GM19193 (cell line): Measurements from ENCODE around the gene PRKCZ.

Source experiments
- POLR2A ChIP-seq: IDR thresholded peaks from 4 replicates; pipeline ENCODE4 v1.6.1; 2011; ENCODE audit not compliant: insufficient read depth, insufficient read length; ENCODE audit errors: extremely low read depth

PRKCZ gene

GRCh38 chr1:2129256-2129943, 79.2 kb downstream of the PRKCZ start:
- no peak for TF ChIP-seq POLR2A

DNA sequence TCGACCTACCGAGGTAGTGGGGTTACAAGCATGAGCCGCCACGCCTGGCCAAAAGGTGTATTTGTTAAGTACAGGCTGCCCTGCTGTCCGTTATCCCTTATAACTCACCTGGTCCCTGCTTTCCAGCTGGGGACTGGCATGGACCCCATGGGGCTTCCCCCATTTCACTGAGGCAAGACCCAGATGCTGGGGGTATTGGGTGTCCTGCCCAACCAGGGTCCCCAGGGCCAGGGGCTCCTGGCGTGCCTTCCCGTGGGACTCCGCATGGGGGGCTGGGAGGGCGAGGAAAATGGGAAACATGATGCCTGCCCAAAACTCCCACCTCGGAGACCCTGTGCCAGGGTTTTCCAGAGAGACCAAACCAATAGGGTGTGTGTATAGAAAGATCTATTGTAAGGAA, 79.9 kb downstream of the PRKCZ start:
- TF ChIP-seq POLR2A = no peak

GRCh38 chr1:2130871-2131289, 80.7 kb downstream of the PRKCZ start:
- no peak for TF ChIP-seq POLR2A

DNA sequence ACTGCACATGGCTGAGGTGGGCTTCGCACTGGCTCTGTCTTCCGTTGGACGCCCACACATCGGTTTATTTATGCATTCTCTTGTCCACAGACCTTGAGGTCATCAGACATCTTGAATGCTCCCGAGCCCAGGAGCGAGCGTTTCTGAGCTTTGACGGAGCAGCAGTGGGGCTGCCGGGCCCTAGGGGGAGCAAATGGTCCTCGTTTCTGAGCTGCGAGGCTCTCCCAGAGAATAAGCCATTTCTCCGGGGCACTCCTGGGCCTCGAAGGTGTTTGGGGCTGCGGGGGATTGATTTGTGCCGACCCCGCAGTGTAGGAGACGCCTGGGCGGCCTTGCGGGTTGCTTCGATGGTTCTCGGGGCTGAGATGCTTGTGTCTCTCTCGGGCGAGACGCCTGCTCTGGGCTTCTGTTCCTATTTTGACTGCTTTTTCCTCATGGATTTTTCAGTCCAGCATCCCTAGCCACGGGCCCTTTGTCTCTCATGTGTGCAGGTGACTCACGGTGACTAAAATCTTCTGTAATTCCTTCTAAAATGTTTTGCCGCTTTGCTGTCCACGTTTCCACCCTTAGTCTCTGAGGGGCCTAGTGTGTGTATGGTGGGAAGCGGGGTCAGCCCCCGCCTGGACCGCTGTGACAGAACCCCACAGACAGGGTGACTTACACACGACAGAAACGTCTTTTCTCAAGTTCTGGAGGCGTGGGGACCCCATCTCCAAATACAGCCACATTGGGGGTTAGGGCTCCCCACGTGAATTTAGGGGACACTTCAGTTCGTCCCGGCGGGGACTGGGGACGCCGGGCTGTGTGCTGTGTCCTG, 82.2 kb downstream of the PRKCZ start:
- no peak for TF ChIP-seq POLR2A

DNA sequence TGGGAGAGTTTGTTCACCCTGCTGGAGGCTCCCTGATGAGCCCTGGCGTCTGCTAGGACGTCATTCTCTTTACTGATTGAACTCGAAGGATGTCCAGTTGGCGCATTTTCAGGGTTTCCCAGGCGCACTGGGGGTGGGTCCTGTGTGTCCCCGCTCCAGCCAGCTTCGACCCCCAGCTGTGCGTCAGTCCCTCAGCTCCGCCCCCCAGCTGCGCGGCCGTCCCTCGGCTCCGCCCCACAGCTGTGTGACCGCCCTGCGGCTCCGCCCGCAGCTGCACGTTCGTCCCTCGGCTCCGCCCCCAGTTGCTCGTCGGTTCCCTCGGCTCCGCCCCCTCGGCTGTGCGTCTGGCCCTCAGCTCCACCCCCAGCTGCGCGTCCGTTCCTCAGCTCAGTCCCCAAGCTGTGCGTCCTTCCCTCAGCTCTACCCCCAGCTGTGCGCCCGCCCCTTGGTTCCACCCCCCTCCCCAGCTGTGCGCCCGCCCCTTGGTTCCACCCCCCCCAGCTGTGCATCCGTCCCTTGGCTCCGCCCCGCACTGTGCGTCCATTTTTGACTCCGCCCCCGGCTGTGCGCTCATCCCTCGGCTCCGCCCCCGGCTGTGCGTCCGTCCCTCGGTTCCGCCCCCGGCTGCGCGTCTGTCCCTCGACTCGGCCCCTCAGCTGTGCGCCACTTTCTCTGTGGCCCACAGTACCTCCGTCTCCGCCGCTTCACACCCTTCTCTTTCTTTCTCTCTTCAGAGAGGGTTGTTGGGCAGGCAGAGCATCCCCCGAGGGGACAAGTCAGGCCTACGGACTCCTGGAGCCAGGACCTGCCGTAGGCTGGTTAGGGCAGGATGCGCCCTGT, 83.0 kb downstream of the PRKCZ start:
- TF ChIP-seq POLR2A = no peak

DNA sequence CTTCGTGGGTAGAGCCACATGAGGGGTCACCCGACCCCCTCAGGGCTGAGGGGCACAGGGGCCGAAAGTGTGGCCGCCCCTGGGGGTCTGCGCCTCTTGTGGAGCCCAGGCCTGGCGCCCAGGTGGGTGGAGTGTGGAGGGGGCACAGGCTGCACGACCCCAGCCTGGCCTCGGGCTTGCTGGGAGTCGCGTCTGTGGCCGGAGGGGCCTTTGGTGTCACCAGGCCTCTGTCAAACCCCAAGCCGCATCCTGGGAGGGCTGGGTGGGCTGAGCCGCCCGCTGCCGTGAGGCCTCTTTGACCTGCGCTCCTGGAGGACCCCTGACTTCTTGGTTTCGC, 83.6 kb downstream of the PRKCZ start:
- TF ChIP-seq POLR2A = no peak

- no peak for TF ChIP-seq POLR2A
Observed at GRCh38 chr1:2134266-2134620, 84.0 kb downstream of the PRKCZ start.

- TF ChIP-seq POLR2A = no peak
Observed at GRCh38 chr1:2134621-2135307, 84.6 kb downstream of the PRKCZ start.

- no peak for TF ChIP-seq POLR2A
Observed at GRCh38 chr1:2135441-2135841, 85.2 kb downstream of the PRKCZ start.

GRCh38 chr1:2135941-2136340, 85.7 kb downstream of the PRKCZ start:
- no peak for TF ChIP-seq POLR2A

GRCh38 chr1:2136386-2137235, 86.4 kb downstream of the PRKCZ start:
- TF ChIP-seq POLR2A = no peak

GRCh38 chr1:2137257-2138121, 87.3 kb downstream of the PRKCZ start:
- TF ChIP-seq POLR2A = no peak

GRCh38 chr1:2141025-2141424, 90.8 kb downstream of the PRKCZ start:
- TF ChIP-seq POLR2A = no peak

GRCh38 chr1:2143814-2144500, 93.7 kb downstream of the PRKCZ start:
- TF ChIP-seq POLR2A = no peak
